HG03280 (cell line): ENCODE results near the gene SLC35C1.
"Not testable (repeated sequence)": the region's sequence is repeated elsewhere in the genome, so short reads cannot be mapped to it uniquely, and the experiment has no call there.

Experiments
- ATAC-seq: cut with Tn5 transposase; IDR thresholded peaks from one replicate; pipeline ENCODE4 v1.9.1; 2021; ENCODE audit warnings: mild to moderate bottlenecking, moderate library complexity; ENCODE audit not compliant: unreplicated experiment

The SLC35C1 gene

GRCh38 chr11:45786272-45786671 lies 18.7 kb upstream of the SLC35C1 start:
- no peak for ATAC-seq

GRCh38 chr11:45788887-45789286 lies 16.1 kb upstream of the SLC35C1 start:
- no peak for ATAC-seq

GRCh38 chr11:45791524-45791923 lies 13.4 kb upstream of the SLC35C1 start:
- ATAC-seq: no peak

- ATAC-seq: no peak
Observed at GRCh38 chr11:45794169-45794568, 10.8 kb upstream of the SLC35C1 start.

GRCh38 chr11:45795379-45795778 lies 9.6 kb upstream of the SLC35C1 start:
- ATAC-seq: no peak

- ATAC-seq: no peak
Observed at GRCh38 chr11:45796461-45796861, 8.5 kb upstream of the SLC35C1 start.

- ATAC-seq: no peak
Observed at GRCh38 chr11:45798793-45799441, 6.0 kb upstream of the SLC35C1 start.

- ATAC-seq: no peak
Observed at GRCh38 chr11:45799562-45799961, 5.4 kb upstream of the SLC35C1 start.

GRCh38 chr11:45800261-45800660 lies 4.7 kb upstream of the SLC35C1 start:
- no peak for ATAC-seq

GRCh38 chr11:45801723-45802315 lies 3.1 kb upstream of the SLC35C1 start:
- ATAC-seq: no peak

GRCh38 chr11:45802531-45803317 lies 2.2 kb upstream of the SLC35C1 start:
- no peak for ATAC-seq

GRCh38 chr11:45803971-45804760 lies 783 bp upstream of the SLC35C1 start:
- ATAC-seq: no peak

- ATAC-seq: no peak
Observed at GRCh38 chr11:45805305-45806071, 539 bp downstream of the SLC35C1 start.

GRCh38 chr11:45806072-45806933 lies 1.4 kb downstream of the SLC35C1 start:
- no peak for ATAC-seq

- ATAC-seq: no peak
Observed at GRCh38 chr11:45806937-45807791, 2.2 kb downstream of the SLC35C1 start.

- ATAC-seq: no peak
Observed at GRCh38 chr11:45807792-45808238, 2.9 kb downstream of the SLC35C1 start.

- ATAC-seq: not testable (repeated sequence)
Observed at GRCh38 chr11:45808427-45808826, 3.5 kb downstream of the SLC35C1 start.
